Uterus (tissue), 2 donors: ENCODE measurements around the gene SUCLG2.

Experiments
- POLR2A ChIP-seq, 2 donors: fragments of 450-650 bp; IDR thresholded peaks; one replicate each; pipeline ENCODE4 v1.6.1; 2016; ENCODE audit warnings: antibody characterized with exemption in 2 of 2, mild to moderate bottlenecking in 1 of 2, moderate library complexity in 1 of 2
- TF ChIP-seq, protein P1 (sequence below), 4 experiments: fragments of 200-600 bp in 2 of 4; fragments of 450-650 bp in 2 of 4; sonication (generic) in 2 of 4; IDR thresholded peaks; one replicate each; pipeline ENCODE4 v1.5.1; 2016 to 2019; ENCODE audit warnings: antibody characterized with exemption in 4 of 4, mild to moderate bottlenecking in 2 of 4, moderate library complexity in 1 of 4

- TF ChIP-seq, protein P1, sequence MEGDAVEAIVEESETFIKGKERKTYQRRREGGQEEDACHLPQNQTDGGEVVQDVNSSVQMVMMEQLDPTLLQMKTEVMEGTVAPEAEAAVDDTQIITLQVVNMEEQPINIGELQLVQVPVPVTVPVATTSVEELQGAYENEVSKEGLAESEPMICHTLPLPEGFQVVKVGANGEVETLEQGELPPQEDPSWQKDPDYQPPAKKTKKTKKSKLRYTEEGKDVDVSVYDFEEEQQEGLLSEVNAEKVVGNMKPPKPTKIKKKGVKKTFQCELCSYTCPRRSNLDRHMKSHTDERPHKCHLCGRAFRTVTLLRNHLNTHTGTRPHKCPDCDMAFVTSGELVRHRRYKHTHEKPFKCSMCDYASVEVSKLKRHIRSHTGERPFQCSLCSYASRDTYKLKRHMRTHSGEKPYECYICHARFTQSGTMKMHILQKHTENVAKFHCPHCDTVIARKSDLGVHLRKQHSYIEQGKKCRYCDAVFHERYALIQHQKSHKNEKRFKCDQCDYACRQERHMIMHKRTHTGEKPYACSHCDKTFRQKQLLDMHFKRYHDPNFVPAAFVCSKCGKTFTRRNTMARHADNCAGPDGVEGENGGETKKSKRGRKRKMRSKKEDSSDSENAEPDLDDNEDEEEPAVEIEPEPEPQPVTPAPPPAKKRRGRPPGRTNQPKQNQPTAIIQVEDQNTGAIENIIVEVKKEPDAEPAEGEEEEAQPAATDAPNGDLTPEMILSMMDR (IDR thresholded peaks at IDR 0.05), result no peak
- no peak for TF ChIP-seq POLR2A (IDR thresholded peaks at IDR 0.05)
Observed at GRCh38 chr3:67493808-67494207, 160.6 kb downstream of the SUCLG2 start.
